Measurements from ENCODE around the gene CD69. TPM values are rescaled to one million over a fixed set of nuclear protein-coding genes. Genes with fewer than 3 reads are reported as not detected.
A peak's percentile ranks its signal among the peaks of the same experiment; 100 is the strongest.

CD69 gene
- total and polyA plus RNA-seq, 9 donors: 0.34 to 1.8 (median 0.92) TPM

DNA sequence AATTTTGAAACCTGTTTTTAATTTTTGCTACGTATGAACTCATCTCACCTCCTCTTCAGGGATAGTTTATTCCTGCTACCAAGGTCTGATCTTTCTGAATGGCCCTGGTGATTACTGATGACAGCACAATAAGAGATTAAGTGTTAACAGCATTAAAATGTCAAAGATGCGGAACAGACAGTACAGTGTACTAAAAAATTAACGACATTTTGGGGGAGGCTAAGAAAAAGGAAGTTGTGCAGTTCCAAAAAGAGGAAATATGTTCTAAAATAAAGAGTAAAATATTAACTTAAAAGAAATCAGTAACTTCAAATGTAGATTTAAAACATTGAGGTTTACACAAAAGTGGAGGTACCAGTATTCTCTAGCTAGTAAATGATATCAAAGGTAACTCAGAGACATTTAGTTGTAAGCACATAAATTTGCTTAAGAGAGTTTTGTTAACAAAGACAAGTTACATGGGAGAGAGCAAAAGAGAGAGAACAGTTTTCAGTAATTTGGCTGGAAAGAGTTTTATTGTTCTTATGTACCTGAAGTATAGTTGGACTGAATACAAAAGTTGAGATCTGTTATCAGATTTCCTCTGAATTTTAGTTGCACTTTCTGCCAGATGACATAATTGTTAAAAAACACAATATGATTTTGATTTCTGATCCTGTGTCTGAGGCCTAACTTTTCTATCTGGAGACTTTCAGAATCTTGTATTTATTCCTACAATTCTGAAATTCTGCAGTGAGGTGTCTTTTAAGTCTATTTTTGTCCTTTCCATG, 23.6 kb downstream of the CD69 start:
- Histone ChIP-seq H3K27me3 (ENCODE audit: control insufficient read depth, insufficient read depth, low read length) (no peaks in the 10 kb centered on the region), H3K9me3 (replicated peaks; ENCODE audit: control insufficient read depth, low read depth, low read length) (no peaks in the 10 kb centered on the region), H3K4me3 (ENCODE audit: low read length) (no peak overlapping the region), H3K36me3 (ENCODE audit: control insufficient read depth, insufficient read depth, low read length) (no peaks in the 10 kb centered on the region), H3K27ac (ENCODE audit: low read length) (peak overlapping the region; percentile 47), H3K4me1 (ENCODE audit: control insufficient read depth, insufficient read depth, low read length) (no peaks in the 10 kb centered on the region)
- no peak for DNase-seq
- 50% methylated on average over 1 of the region's 3 CpGs for WGBS (ENCODE audit: insufficient coverage)

DNA sequence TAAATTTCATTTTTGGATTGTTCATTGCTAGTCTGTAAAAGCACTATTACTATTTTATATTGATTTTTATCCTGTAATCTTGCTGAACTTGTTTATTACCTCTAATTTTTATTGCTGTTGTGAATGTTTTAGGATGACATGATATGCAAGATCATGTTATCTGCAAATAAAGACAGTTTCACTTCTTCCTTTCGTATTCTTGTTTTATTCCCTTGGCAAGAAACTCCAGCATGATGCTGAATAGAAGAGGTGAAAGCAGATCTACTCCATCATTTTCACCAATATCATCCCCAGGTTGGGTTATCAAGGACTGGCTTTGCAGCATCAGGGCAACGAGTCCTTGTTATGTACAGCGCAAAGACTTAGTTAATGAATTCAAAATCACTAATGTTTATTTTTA, 25.1 kb downstream of the CD69 start:
- no peaks in the 10 kb centered on the region for H3K9me3 ChIP-seq (replicated peaks; ENCODE audit: control insufficient read depth, low read depth, low read length)
- no peak overlapping the region for H3K27ac ChIP-seq (ENCODE audit: low read length)
- H3K27me3 ChIP-seq (ENCODE audit: control insufficient read depth, insufficient read depth, low read length): no peaks in the 10 kb centered on the region
- H3K4me1 ChIP-seq (ENCODE audit: control insufficient read depth, insufficient read depth, low read length): no peaks in the 10 kb centered on the region
- DNase-seq: no peak
- H3K36me3 ChIP-seq (ENCODE audit: control insufficient read depth, insufficient read depth, low read length): no peaks in the 10 kb centered on the region
- H3K4me3 ChIP-seq (ENCODE audit: low read length): no peak overlapping the region
- no CpG with 5 or more reads among the region's 3 CpGs for WGBS (ENCODE audit: insufficient coverage)

GRCh38 chr12:9732921-9733461, 27.7 kb downstream of the CD69 start, which contains the start of gene CLECL1:
Gene CLECL1 (minus strand): TSS chr12:9733097.
- no peak within 1 kb of the TSS for H3K27ac ChIP-seq (ENCODE audit: low read length)
- 75% methylated on average over 5 of the region's 8 CpGs for WGBS (ENCODE audit: insufficient coverage)
- no peak for DNase-seq
- no peaks in the 10 kb centered on the region for H3K36me3 ChIP-seq (ENCODE audit: control insufficient read depth, insufficient read depth, low read length)
- H3K27me3 ChIP-seq (ENCODE audit: control insufficient read depth, insufficient read depth, low read length): no peaks in the 10 kb centered on the region
- H3K4me1 ChIP-seq (ENCODE audit: control insufficient read depth, insufficient read depth, low read length): no peaks in the 10 kb centered on the region
- H3K4me3 ChIP-seq (ENCODE audit: low read length): no peak within 1 kb of the TSS
- H3K9me3 ChIP-seq (replicated peaks; ENCODE audit: control insufficient read depth, low read depth, low read length): no peaks in the 10 kb centered on the region

DNA sequence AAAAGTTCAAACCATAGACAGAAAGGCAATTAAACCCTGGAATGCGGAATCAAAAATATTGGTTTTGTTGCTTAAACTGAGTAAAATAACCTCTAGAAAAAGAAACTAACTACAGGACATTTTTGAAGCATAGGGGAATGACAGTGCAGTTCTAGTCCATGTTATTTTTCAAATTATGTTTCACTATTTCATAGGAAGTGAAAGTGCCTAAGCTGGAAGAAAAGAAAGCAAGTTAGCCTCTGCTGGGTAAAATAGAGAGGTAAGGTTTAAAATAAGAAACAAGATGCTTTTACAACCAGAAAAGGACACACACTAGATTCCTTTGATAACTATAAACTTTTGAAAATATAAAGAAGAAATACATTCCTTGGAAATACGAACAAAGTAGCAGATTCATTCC, 28.9 kb downstream of the CD69 start:
- WGBS (ENCODE audit: insufficient coverage): no CpG with 5 or more reads among the region's 2 CpGs
- Histone ChIP-seq H3K4me3 (ENCODE audit: low read length) (no peak overlapping the region), H3K27ac (ENCODE audit: low read length) (peak overlapping the region; percentile 15), H3K27me3 (ENCODE audit: control insufficient read depth, insufficient read depth, low read length) (no peaks in the 10 kb centered on the region), H3K36me3 (ENCODE audit: control insufficient read depth, insufficient read depth, low read length) (no peaks in the 10 kb centered on the region), H3K9me3 (replicated peaks; ENCODE audit: control insufficient read depth, low read depth, low read length) (no peaks in the 10 kb centered on the region), H3K4me1 (ENCODE audit: control insufficient read depth, insufficient read depth, low read length) (no peaks in the 10 kb centered on the region)
- DNase-seq: peak; percentile 35

- H3K27ac ChIP-seq (ENCODE audit: low read length): peak overlapping the region; percentile 15
- H3K4me3 ChIP-seq (ENCODE audit: low read length): no peak overlapping the region
- WGBS (ENCODE audit: insufficient coverage): no CpG with 5 or more reads among the region's 6 CpGs
- DNase-seq: no peak
- H3K9me3 ChIP-seq (replicated peaks; ENCODE audit: control insufficient read depth, low read depth, low read length): no peaks in the 10 kb centered on the region
- no peaks in the 10 kb centered on the region for H3K36me3 ChIP-seq (ENCODE audit: control insufficient read depth, insufficient read depth, low read length)
- H3K4me1 ChIP-seq (ENCODE audit: control insufficient read depth, insufficient read depth, low read length): no peaks in the 10 kb centered on the region
- no peaks in the 10 kb centered on the region for H3K27me3 ChIP-seq (ENCODE audit: control insufficient read depth, insufficient read depth, low read length)
These were observed 29.3 kb downstream of the CD69 start for GRCh38 chr12:9731393-9731792.

DNA sequence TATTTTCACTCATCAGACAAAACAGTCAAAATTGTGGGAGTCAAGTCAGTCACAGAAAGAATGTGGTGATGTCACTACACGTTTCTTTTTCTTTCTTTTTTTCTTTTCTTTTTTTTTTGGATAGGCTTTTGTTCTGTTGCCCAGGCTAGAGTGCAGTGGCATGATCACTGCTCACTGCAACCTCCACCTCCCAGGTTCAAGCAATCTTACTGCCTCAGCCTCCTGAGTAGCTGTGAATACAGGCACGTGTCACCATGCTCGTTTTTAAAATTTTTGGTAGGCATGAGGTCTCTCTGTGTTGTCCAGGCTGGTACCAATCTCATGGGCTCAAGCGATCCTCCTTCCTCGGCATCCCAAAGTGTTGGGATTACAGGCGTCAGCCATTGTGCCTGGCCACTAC, 30.1 kb downstream of the CD69 start:
- no peak overlapping the region for H3K4me3 ChIP-seq (ENCODE audit: low read length)
- DNase-seq: no peak
- H3K9me3 ChIP-seq (replicated peaks; ENCODE audit: control insufficient read depth, low read depth, low read length): no peaks in the 10 kb centered on the region
- H3K36me3 ChIP-seq (ENCODE audit: control insufficient read depth, insufficient read depth, low read length): no peaks in the 10 kb centered on the region
- H3K4me1 ChIP-seq (ENCODE audit: control insufficient read depth, insufficient read depth, low read length): no peaks in the 10 kb centered on the region
- H3K27ac ChIP-seq (ENCODE audit: low read length): no peak overlapping the region
- WGBS (ENCODE audit: insufficient coverage): 53% methylated on average over 2 of the region's 6 CpGs
- H3K27me3 ChIP-seq (ENCODE audit: control insufficient read depth, insufficient read depth, low read length): no peaks in the 10 kb centered on the region

GRCh38 chr12:9730011-9730410, 30.7 kb downstream of the CD69 start:
- Histone ChIP-seq H3K9me3 (replicated peaks; ENCODE audit: control insufficient read depth, low read depth, low read length) (no peaks in the 10 kb centered on the region), H3K27ac (ENCODE audit: low read length) (no peak overlapping the region), H3K4me3 (ENCODE audit: low read length) (no peak overlapping the region), H3K4me1 (ENCODE audit: control insufficient read depth, insufficient read depth, low read length) (no peaks in the 10 kb centered on the region), H3K36me3 (ENCODE audit: control insufficient read depth, insufficient read depth, low read length) (no peaks in the 10 kb centered on the region), H3K27me3 (ENCODE audit: control insufficient read depth, insufficient read depth, low read length) (no peaks in the 10 kb centered on the region)
- WGBS (ENCODE audit: insufficient coverage): no CpG with 5 or more reads among the region's 3 CpGs
- DNase-seq: no peak

DNA sequence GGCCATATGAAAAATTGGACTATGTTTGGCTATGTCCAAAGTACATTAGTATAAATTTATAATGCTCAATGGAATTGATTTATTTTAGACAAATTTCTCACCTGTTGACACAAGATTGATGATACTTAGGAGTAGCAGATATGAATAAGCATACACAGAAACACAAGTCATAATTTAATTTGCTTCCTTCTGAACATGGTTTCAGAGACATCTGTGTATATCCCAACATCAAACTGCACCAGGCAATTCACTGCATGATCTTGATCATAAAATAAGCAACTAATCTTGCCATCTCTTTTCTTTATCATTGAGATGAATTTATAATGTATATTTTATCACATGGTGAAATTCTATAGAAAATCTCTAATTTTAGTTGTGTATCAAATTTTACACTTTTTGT, 31.6 kb downstream of the CD69 start:
- no peak for DNase-seq
- Histone ChIP-seq H3K4me1 (ENCODE audit: control insufficient read depth, insufficient read depth, low read length) (no peaks in the 10 kb centered on the region), H3K27ac (ENCODE audit: low read length) (no peak overlapping the region), H3K27me3 (ENCODE audit: control insufficient read depth, insufficient read depth, low read length) (no peaks in the 10 kb centered on the region), H3K9me3 (replicated peaks; ENCODE audit: control insufficient read depth, low read depth, low read length) (no peaks in the 10 kb centered on the region), H3K4me3 (ENCODE audit: low read length) (no peak overlapping the region), H3K36me3 (ENCODE audit: control insufficient read depth, insufficient read depth, low read length) (no peaks in the 10 kb centered on the region)

GRCh38 chr12:9727813-9728212, 32.9 kb downstream of the CD69 start:
- Histone ChIP-seq H3K4me3 (ENCODE audit: low read length) (no peak overlapping the region), H3K9me3 (replicated peaks; ENCODE audit: control insufficient read depth, low read depth, low read length) (no peaks in the 10 kb centered on the region), H3K4me1 (ENCODE audit: control insufficient read depth, insufficient read depth, low read length) (no peaks in the 10 kb centered on the region), H3K36me3 (ENCODE audit: control insufficient read depth, insufficient read depth, low read length) (no peaks in the 10 kb centered on the region), H3K27ac (ENCODE audit: low read length) (no peak overlapping the region), H3K27me3 (ENCODE audit: control insufficient read depth, insufficient read depth, low read length) (no peaks in the 10 kb centered on the region)
- DNase-seq: no peak
- no CpG with 5 or more reads among the region's 1 CpG for WGBS (ENCODE audit: insufficient coverage)

DNA sequence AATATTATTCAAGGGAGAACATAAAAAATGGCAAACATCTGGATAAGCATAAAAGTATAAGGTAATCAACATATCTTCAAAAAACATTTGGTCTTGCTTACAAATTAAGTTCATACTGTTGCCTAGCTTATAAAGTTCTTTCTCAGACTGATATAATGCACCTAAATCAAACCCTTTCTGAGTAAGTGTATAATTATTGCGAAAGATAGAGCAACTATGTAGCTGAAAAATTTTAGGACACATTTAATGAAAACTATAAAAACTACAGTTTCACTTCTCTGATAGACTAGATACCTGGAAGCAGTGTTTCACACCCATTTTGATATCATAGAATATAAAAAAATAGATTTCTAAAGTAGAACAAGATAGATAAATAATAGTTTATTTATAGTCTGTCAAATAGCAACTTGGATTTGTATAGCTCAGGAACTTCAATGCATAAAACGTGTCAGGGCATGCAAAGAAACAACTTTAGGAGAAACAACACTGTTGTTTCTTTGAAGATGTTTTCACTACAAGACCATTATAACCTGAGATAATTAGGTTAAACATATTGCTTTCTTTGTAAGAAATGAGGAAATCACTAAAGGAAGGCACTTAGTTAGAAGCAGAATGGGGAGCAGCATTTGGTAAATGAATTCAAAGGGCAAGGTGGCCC, 35.4 kb downstream of the CD69 start:
- Histone ChIP-seq H3K9me3 (replicated peaks; ENCODE audit: control insufficient read depth, low read depth, low read length) (no peaks in the 10 kb centered on the region), H3K4me3 (ENCODE audit: low read length) (no peak overlapping the region), H3K36me3 (ENCODE audit: control insufficient read depth, insufficient read depth, low read length) (no peaks in the 10 kb centered on the region), H3K27ac (ENCODE audit: low read length) (no peak overlapping the region), H3K4me1 (ENCODE audit: control insufficient read depth, insufficient read depth, low read length) (no peaks in the 10 kb centered on the region), H3K27me3 (ENCODE audit: control insufficient read depth, insufficient read depth, low read length) (no peaks in the 10 kb centered on the region)
- no peak for DNase-seq
- WGBS (ENCODE audit: insufficient coverage): no CpG with 5 or more reads among the region's 2 CpGs
